CD4-positive, alpha-beta T cell treated with Interleukin-12 subunit alpha and Interleukin-12 subunit beta, for 1 hour (primary cell): ENCODE data around the gene ZSWIM5.
"Not testable (repeated sequence)": the region's sequence is repeated elsewhere in the genome, so short reads cannot be mapped to it uniquely, and the experiment has no call there.

Experiments
- DNase-seq: peaks from one replicate; pipeline ENCODE4 v3.0.0-alpha.2; 2020

ZSWIM5 gene

GRCh38 chr1:45016090-45016697, 190.2 kb downstream of the ZSWIM5 start:
- DNase-seq: no peak

GRCh38 chr1:45015683-45016082, 190.7 kb downstream of the ZSWIM5 start:
- DNase-seq: no peak

GRCh38 chr1:45014321-45015028, 191.9 kb downstream of the ZSWIM5 start:
- DNase-seq: peak; percentile 84

DNA sequence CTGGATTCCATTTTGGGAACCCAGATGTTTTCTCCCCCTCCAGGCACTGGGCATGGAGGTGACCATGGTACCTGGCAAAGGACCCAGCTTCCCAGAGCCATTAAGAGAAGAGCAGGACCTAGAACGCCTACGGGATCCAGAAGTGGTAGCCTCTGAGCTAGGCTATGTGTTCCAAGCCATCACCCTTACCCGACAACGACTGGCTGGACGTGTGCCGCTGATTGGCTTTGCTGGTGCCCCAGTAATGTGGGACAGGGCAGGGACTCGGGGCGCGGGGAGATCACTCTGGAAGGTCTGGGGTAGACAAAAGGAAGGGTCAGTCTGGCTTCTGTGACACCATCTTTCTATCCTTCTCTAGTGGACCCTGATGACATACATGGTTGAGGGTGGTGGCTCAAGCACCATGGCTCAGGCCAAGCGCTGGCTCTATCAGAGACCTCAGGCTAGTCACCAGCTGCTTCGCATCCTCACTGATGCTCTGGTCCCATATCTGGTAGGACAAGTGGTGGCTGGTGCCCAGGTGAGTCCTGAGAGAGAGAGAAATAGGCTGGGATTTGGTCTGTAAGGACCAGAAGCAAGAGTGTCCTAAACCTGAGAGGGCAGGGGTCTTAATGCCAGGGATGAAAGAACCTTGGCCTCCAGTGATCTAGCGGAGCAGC, 192.7 kb downstream of the ZSWIM5 start:
- DNase-seq: no peak

DNA sequence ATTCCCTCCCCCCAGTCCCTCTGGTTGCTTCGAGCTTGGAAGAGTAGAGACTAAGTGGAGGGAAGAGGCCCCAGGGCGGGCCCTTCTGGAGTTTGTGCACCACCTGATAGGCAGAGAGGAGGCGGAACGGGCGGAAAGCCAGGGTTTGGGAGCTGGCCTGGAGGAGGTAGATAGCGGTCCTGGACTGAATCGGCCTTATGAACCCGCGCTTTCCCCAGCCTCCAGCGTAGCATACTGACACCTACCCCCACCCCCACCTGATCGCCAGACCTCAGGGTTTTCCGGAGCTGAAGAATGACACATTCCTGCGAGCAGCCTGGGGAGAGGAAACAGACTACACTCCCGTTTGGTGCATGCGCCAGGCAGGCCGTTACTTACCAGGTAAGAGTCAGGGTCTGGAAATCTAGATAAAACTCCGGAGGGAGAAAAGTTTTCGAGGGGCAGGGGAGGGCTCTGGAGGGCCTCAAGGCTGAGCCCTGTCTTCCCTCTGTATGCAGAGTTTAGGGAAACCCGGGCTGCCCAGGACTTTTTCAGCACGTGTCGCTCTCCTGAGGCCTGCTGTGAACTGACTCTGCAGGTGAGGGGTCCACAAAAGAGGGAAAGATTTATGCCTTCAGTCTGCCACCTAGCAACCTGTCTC, 193.6 kb downstream of the ZSWIM5 start:
- peak; percentile 13 for DNase-seq

- peak; percentile 92 for DNase-seq
Measured at GRCh38 chr1:45011837-45012638, 194.4 kb downstream of the ZSWIM5 start, which contains the start of gene UROD. Gene UROD (plus strand): TSS chr1:45012254. CDS start chr1:45012266, 12 bp downstream.

- peak; percentile 77 for DNase-seq
Measured at GRCh38 chr1:45010855-45011811, 195.3 kb downstream of the ZSWIM5 start, which contains the start of gene HECTD3. Gene HECTD3 (minus strand): TSS chr1:45011324. CDS start chr1:45011257, 67 bp downstream.

- DNase-seq: peak; percentile 24
Measured at GRCh38 chr1:45009956-45010854, 196.2 kb downstream of the ZSWIM5 start.

GRCh38 chr1:45009296-45009865, 197.0 kb downstream of the ZSWIM5 start:
- no peak for DNase-seq

- no peak for DNase-seq
Measured at GRCh38 chr1:45008516-45008915, 197.9 kb downstream of the ZSWIM5 start.

DNA sequence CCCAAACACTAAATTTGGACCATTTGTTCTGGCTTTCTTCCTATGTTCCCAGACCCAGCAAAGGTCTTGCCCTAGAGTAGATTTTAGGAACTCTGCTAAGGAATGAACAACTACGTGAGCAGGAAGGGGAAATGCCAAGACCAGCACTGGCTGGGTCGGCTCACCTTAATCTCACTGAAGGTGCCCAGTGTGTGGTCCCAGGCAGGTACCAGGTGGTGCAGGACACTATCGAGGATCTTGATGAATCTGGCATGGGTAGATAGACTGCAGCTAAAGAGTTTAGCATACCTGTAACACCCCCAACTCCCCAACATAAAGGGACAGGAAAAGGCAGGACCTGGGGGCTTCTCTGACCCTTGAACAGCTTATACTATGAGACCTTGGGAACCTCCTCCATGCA, 198.3 kb downstream of the ZSWIM5 start:
- DNase-seq: no peak

DNA sequence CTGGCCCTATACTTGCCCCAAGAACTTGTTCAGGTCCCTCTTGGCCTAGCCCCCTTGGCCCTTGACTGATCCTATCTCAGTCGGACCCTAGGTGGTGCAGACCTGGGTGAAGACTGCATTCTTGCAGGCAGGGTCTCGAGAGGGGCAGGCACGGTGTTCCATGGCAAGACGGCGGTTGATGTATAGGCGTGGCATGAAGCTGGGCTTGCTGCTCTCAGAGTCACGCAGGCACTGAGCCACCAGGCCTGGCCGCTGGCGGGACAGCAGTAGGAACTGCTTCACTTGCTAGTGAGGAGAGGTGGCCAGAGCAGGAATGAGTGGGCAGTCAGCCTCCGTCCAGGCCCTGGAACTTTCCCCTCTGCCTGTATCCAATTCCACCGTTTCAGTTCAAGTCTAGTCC, 199.1 kb downstream of the ZSWIM5 start:
- DNase-seq: no peak

- no peak for DNase-seq
Measured at GRCh38 chr1:45005761-45006160, 200.6 kb downstream of the ZSWIM5 start.

- no peak for DNase-seq
Measured at GRCh38 chr1:45004281-45004920, 202.0 kb downstream of the ZSWIM5 start.

DNA sequence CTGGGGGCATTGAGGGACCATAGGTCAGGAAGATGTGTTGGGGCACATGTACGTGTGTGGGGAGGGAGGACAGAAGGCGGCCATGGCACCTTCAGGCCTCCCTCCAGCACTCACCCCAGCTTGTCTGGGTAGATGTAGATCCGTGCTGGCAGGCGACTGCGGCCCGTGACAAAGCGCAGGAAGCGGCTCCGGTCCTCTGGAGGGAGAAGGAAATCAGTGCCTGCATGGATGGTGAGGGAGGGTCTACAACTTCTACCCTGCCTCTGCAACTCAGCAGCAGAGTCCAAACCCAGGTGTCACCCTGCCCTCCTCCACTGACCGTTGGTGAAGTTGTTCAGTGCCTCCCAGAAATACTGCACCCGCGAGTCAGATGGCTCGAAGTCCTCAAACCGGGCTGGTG, 202.7 kb downstream of the ZSWIM5 start:
- no peak for DNase-seq

DNA sequence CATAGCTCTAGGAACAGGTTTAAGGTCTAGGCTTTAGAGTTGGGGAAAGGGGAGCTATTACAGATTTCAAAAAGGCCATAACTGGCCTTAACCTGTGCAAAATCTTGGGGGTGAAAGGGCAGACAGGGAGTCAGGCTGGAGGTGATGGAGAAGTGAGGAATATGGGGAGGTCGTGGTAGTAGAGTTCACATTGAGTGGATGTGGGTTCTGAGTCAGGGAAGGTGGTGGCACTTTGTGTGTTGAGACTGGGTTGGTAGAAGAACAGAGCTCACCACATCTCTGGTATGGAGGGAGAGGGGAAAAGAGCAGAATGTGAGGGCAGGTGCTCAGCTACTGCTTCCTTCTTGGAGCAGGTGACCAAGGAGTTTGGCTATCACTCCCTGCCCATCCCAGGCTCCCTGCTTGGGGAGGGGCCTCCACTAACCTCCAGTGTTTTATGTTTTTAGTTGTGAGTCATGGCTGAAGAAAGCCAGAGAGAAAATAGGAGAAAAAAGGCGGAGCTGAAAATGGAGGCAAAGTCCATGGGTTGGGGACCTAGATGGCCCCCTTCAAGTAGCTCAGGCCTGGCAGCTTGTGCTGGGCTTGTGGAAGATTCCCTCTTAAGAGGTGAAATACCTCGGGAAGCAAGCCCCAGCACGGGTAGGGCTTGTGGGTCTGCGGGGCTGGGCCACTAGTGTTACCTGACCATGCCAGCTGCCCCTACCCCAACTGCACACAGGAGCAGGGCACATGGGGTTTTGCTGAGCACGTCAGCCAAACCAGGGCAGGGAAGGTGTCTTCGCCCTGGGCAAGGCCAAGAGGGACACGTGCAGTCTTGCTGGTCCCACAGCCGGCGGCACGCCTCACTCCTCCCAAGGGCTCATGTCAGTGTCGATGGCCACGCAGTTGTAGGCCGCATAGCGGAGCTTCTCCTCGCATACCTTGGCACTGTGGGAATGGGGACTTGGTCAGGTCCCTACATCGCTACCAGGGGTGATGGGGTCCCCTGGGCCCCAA, 203.5 kb downstream of the ZSWIM5 start:
- DNase-seq: no peak

- DNase-seq: not testable (repeated sequence)
Measured at GRCh38 chr1:45001576-45001975, 204.8 kb downstream of the ZSWIM5 start.

GRCh38 chr1:45001011-45001481, 205.4 kb downstream of the ZSWIM5 start:
- DNase-seq: no peak
